ENCODE measurements around the gene SPATC1L.
"Not testable (repeated sequence)": the region's sequence is repeated elsewhere in the genome, so short reads cannot be mapped to it uniquely, and the experiment has no call there.

SPATC1L gene

DNA sequence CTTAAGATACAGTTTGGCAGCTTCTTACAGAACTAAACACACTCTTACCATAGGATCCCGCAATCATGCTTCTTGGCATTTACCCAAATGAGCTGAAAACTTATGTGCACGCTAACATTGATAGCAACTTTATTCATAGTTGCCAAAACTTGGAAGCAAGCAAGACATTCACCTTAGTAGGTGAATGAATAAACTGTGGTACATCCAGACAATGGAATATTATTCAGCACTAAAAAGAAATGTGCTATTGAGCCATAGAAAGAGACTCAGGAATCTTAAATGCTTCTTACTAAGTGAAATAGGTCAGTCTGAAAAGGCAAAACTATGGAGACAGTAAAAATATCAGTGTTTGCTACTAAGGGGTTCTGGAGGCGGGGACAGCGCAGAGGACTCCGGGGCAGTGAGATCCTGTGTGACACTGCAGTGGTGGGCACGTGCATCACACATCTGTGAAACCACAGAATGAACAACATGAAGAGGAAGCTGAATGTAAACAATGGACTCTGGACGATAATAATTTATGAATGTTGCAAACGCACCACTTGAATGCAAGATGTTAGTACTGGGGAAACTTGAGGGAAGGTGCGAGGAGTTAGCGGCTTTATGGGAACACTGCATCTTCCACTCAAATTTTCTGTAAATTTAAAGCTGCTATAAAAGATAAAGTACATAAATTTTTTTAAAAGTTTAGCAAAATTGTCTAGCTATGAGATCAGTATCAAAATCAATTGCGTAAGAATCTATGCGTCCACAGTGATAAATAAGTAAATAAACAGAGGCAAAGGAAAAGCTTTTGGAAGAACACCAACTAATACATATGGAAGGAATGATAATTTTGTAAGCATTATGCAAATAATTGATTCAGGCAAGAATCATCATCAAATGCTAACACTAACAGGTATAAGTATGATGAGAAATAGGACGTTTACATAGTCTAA, 15.4 kb upstream of the SPATC1L start:
- DNase-seq, result no peak

DNA sequence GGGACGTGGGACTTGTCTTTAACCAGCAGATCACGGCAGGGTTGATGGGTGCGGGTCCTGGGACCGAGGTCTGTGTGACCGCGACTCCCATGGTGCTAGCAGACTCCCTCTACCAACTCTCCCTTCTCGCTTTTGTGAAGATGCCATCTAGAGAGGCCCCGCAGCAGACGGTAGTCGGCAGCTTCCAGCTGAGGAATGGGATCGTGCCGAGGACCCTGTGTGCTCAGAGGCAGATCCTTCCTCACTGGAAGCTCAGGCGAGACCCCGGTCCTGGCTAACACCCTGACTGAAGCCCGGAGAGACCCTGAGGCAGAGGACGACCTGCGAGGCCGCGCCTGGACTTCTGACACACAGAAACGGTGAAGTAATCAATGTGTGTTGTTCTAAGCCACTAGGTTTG, 12.5 kb upstream of the SPATC1L start:
- DNase-seq, result no peak

GRCh38 chr21:46195595-46196195, 11.4 kb upstream of the SPATC1L start:
- DNase-seq, result no peak

DNA sequence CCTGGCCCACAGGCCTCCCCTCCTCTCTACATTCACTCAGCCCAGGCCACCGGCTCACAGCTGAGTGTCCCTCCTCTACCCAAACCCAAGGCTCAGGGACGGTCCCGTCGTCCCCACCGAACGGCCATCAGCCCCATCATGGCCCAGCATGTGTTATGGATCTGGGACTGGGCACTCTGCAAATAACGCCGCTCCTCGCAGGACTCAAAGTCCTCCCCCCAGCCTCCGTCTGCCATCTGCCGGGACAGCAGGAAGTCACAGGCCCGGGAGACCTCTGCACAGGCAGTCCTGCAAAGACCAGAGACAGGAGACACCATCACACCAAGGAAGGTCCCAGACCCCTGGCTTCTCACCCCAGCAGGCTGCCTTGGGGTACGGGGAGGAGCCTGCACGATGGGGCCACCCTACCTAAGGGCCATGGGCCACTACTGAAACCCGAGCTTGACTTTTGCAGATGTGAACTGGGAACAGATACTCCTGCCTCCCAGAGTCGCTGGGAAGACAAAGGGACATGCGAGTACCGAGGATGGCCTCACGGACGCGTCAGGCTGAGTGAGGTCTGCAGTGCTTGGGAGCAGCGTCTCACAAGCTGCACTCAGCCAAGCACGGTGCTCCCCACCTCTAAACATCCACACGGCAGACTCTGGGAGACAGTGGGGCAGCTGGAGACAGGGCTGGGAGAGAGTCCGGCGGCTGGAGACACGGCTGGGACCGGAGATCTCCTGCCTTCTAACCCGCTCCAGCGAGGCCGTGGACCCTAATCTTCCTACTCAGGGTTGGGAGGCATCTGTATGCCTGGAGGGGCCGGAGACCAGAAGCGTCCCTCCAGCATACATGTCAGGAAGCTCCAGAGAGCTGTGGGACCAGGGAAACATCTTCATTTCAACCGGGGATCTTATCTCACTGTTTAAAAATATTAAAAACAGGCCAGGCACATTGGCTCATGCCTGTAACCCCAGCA, 10.4 kb upstream of the SPATC1L start:
- DNase-seq, result no peak

DNA sequence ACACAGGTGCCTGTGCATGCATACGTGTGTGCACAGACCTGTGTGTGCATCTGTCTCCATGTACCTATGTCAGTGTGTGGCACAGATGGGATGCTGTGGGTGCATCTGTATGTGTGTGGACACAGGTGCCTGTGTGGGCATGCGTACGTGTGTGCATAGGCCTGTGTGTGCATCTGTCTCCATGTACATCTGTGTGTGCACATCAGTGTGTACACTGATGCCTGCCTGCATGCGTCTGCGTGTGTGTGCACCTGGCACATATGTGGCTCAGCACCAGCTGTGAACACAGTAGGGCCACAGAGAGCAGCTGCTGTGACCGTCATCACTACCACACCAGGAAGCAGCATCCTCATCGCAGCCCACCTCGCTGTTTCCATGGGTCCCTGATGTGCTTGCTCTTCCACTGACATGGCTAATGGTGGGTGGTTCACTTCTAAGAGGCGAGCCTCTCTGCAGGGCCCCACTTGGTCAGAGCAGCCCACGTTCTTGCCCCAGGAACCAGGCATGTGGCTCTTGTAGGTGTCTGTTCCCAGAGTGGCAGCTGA, 9.6 kb upstream of the SPATC1L start:
- DNase-seq, result no peak

- DNase-seq, result no peak
Measured at GRCh38 chr21:46191686-46192575, 7.7 kb upstream of the SPATC1L start.

- no peak for DNase-seq
Measured at GRCh38 chr21:46191257-46191685, 7.0 kb upstream of the SPATC1L start.

DNA sequence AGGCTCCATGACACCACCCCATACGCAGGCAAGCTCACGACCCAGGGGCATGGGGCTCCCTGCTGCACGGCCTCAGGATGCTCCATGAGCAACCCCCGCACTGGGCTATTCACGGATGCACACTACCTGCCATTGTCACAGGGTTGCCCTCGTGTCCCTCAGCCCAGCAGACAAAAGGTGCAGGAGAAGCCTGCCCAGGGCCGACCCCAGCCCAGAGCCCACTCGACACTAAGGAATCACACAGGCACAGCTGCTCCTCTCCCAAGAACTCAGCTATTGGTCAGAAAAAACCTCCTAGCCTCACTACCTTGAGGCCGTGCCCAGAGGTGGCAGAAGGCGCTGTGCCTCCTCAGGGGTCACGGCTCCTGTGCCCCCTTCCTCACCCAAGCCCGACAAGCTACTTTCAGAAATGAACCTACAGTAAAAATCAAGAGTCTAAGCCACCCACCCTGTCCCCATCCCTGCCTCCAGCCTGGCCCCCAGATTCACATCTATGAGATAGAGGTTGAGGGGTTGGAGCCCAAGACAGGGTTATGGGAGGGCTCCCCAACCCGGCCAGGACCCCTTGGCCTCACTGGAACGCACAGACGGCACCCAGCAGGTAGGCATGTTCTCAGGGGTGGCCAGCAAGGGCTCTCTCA, 6.4 kb upstream of the SPATC1L start:
- no peak for DNase-seq

GRCh38 chr21:46189959-46190490, 5.8 kb upstream of the SPATC1L start:
- no peak for DNase-seq

- no peak for DNase-seq
Measured at GRCh38 chr21:46189213-46189958, 5.1 kb upstream of the SPATC1L start.

- peak; percentile 62 for DNase-seq
Measured at GRCh38 chr21:46188226-46189212, 4.3 kb upstream of the SPATC1L start.

GRCh38 chr21:46187814-46188213, 3.6 kb upstream of the SPATC1L start:
- DNase-seq, result no peak

- no peak for DNase-seq
Measured at GRCh38 chr21:46187261-46187660, 3.0 kb upstream of the SPATC1L start.

GRCh38 chr21:46185716-46186115, 1.5 kb upstream of the SPATC1L start:
- DNase-seq, result no peak

GRCh38 chr21:46184625-46185555, 631 bp upstream of the SPATC1L start:
- DNase-seq, result peak; percentile 36

- not testable (repeated sequence) for DNase-seq
Measured at GRCh38 chr21:46183337-46183909, 836 bp downstream of the SPATC1L start.
